Immature natural killer cell (primary cell): ENCODE measurements around the gene MTCH1. TPM values are rescaled to one million over a fixed set of nuclear protein-coding genes. Genes with fewer than 3 reads are reported as not detected.
A peak's percentile ranks its signal among the peaks of the same experiment; 100 is the strongest.

Source experiments
- DNase-seq, 3 donors: peaks; one replicate each; pipeline ENCODE4 v3.0.0; 2022; ENCODE audit warnings: mixed read lengths in 1 of 3
- H3K27ac Mint-ChIP-seq, 6 donors: one replicate each; pipeline ENCODE4 v1.8.0; 2020; ENCODE audit warnings: mixed read lengths in 6 of 6, mild to moderate bottlenecking in 5 of 6, inconsistent platforms in 4 of 6, moderate library complexity in 3 of 6
- H3K27me3 Mint-ChIP-seq, 3 donors: one replicate each; pipeline ENCODE4 v1.8.0; 2020 to 2021; ENCODE audit warnings: low read depth in 3 of 3, mild to moderate bottlenecking in 3 of 3, mixed read lengths in 3 of 3, moderate library complexity in 3 of 3, inconsistent platforms in 1 of 3
- H3K36me3 Mint-ChIP-seq, 3 donors: one replicate each; pipeline ENCODE4 v1.8.0; 2020; ENCODE audit warnings: mixed read lengths in 3 of 3, inconsistent platforms in 2 of 3, mild to moderate bottlenecking in 2 of 3
- H3K4me1 Mint-ChIP-seq, 2 donors: one replicate each; pipeline ENCODE4 v1.8.0; 2020; ENCODE audit warnings: inconsistent platforms in 2 of 2, mild to moderate bottlenecking in 2 of 2, mixed read lengths in 2 of 2, moderate library complexity in 1 of 2
- H3K4me3 Mint-ChIP-seq, 5 donors: one replicate each; pipeline ENCODE4 v1.8.0; 2020; ENCODE audit warnings: mild to moderate bottlenecking in 5 of 5, mixed read lengths in 5 of 5, inconsistent platforms in 3 of 5, moderate library complexity in 3 of 5
- H3K9me3 Mint-ChIP-seq, 6 donors: one replicate each; pipeline ENCODE4 v1.8.0; 2020; ENCODE audit warnings: mild to moderate bottlenecking in 6 of 6, mixed read lengths in 6 of 6, inconsistent platforms in 4 of 6, moderate library complexity in 3 of 6
- polyA plus RNA-seq, 3 donors: library from polyadenylated mRNA; unstranded; fragments of 300-500 nt; fragmentation: Illumina TruSeq; gene quantifications; one replicate each; pipeline ENCODE4 v1.2.3, GENCODE V29; 2021

The MTCH1 gene
- polyA plus RNA-seq, 3 donors from 2014 or later, result 86.0 to 116 (median 94.7) TPM

DNA sequence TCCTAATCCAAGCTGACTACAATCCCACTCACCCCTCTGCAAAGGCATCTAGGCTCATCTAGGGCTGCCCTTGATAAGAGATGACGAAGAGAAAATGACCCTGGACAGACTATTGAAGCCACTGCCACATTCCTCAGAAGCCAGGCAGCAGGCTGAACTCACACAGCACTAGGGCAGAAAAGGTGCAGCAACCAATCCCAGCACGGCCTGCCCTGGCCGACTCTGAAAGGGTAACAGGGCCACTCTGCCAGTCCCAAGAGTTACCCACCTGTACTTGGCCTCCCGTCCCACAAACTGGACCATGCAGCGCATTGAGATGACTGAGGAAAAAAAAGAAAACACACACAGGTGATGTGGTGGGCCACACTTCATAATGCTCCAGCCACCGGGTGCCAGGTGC lies 9.1 kb downstream of the MTCH1 start:
- H3K27ac Mint-ChIP-seq, result no peak overlapping the region
- peaks cover 0 to 2% (median 0%) of the 10 kb centered on the region in 6 donors for H3K9me3 Mint-ChIP-seq
- H3K4me3 Mint-ChIP-seq, result no peak overlapping the region
- peaks cover 0 to 3% (median 1%) of the 10 kb centered on the region in 3 donors for H3K27me3 Mint-ChIP-seq
- peaks cover 15 to 45% (median 17%) of the 10 kb centered on the region in 3 donors for H3K36me3 Mint-ChIP-seq
- no peak for DNase-seq
- H3K4me1 Mint-ChIP-seq, result peaks cover 20 to 29% of the 10 kb centered on the region in 2 donors

DNA sequence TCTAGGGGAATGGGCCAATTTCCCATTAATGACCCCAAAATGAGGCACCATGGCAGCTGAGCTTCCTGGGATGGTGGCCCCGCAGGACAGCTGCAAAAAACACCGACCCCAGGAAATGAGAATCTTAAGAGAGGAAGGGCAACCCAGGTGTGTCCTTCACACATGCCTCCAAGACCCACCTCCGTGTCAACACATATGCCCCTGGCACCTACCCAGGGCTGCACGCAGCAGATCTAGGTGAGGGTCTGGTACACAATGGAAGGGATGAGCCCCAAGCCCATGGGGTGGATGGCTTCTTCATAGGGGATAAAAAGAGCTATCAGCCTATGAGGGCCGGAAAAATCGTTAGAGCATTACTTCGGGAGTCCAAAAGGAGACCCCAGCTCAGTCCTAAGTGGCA lies 9.5 kb downstream of the MTCH1 start:
- Mint-ChIP-seq H3K36me3 (peaks cover 17 to 49% (median 20%) of the 10 kb centered on the region in 3 donors), H3K4me1 (peaks cover 16 to 24% of the 10 kb centered on the region in 2 donors), H3K27ac (no peak overlapping the region), H3K4me3 (no peak overlapping the region), H3K27me3 (peaks cover 0 to 3% (median 0%) of the 10 kb centered on the region in 3 donors), H3K9me3 (peaks cover 0 to 2% (median 0%) of the 10 kb centered on the region in 6 donors)
- DNase-seq, result no peak

DNA sequence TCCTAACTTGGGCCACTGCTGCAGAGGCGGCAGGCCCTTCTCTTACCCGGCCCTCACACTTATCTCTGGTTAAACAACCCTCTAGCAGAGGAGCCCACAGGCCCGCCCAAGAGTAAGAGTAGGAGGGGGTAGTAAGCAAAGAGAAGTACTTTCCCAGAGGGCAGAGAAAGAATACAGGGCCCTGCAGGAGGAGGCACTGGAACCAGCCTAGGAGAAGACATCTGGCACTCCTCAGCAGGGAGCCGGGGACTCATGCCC lies 10.1 kb downstream of the MTCH1 start:
- H3K9me3 Mint-ChIP-seq, result peaks cover 0 to 2% (median 0%) of the 10 kb centered on the region in 6 donors
- H3K27ac Mint-ChIP-seq, result no peak overlapping the region
- no peak for DNase-seq
- peaks cover 17 to 49% (median 21%) of the 10 kb centered on the region in 3 donors for H3K36me3 Mint-ChIP-seq
- H3K4me3 Mint-ChIP-seq, result no peak overlapping the region
- peaks cover 0 to 3% (median 0%) of the 10 kb centered on the region in 3 donors for H3K27me3 Mint-ChIP-seq
- peaks cover 13 to 22% of the 10 kb centered on the region in 2 donors for H3K4me1 Mint-ChIP-seq

DNA sequence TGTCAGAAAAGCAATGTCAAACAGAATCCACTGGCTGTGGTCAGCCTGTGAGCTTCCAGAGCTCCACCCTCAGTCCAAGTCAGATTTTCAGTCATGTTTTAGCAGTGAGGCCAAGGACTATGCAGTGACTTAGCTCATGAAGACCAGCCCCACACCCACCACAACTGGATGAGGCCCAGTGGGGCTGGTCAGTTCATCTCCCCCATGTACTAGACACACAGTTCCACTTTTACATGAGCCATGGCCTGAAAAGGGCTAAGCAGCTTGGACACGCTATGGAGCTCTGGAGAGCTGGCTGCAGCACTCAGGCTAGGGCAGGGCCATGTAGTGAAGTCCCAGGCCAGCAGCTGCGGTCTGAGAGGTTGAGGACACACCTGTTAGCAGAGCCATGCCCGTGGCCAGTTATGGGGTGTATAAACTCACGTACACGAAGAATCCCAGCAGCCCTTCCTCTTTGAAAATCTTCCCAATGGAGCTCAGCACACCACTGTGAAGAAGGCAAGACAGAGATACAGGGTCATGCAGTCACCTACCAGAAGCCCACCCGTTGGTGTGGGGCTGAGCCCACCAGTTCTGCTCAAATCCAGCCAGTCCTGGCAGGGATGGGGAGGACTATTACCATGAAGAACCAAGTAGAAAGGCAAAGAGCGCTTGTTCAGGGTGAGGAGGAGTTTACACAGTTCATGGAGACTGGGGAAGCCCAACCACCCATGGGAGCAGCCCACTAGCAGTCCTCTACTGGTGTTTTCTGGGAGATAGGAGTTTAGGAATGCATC lies 10.6 kb downstream of the MTCH1 start:
- no peak for DNase-seq
- H3K27me3 Mint-ChIP-seq, result peaks cover 0 to 3% (median 0%) of the 10 kb centered on the region in 3 donors
- H3K36me3 Mint-ChIP-seq, result peaks cover 17 to 49% (median 21%) of the 10 kb centered on the region in 3 donors
- H3K27ac Mint-ChIP-seq, result no peak overlapping the region
- no peak overlapping the region for H3K4me3 Mint-ChIP-seq
- H3K9me3 Mint-ChIP-seq, result no peaks in the 10 kb centered on the region
- peaks cover 10 to 16% of the 10 kb centered on the region in 2 donors for H3K4me1 Mint-ChIP-seq

DNA sequence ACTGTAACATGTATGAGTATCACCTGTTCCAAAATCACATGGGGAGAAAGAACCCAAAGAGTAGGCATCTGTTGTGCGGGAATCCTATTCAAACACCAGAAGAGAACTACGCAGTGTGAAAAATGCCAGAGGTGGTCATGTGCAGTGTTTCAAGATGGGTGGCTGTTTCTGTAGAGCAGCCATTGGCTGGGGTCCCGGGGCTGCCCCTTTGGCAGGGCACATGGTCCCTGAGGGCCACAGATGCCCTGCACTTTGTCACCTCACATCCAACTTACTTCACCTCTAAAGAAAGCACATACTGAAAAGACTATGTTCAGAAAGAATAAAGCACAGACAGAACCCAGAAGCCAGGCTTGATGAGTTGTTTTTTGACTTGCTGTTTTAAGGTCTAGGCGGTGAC lies 12.3 kb downstream of the MTCH1 start:
- H3K4me1 Mint-ChIP-seq, result no peaks in the 10 kb centered on the region
- peak overlapping the region in 1 of 5 donors; percentile 4 for H3K4me3 Mint-ChIP-seq
- H3K36me3 Mint-ChIP-seq, result peaks cover 20 to 59% (median 24%) of the 10 kb centered on the region in 3 donors
- no peak overlapping the region for H3K27ac Mint-ChIP-seq
- DNase-seq, result no peak
- no peaks in the 10 kb centered on the region for H3K9me3 Mint-ChIP-seq
- H3K27me3 Mint-ChIP-seq, result peaks cover 0 to 6% (median 0%) of the 10 kb centered on the region in 3 donors

DNA sequence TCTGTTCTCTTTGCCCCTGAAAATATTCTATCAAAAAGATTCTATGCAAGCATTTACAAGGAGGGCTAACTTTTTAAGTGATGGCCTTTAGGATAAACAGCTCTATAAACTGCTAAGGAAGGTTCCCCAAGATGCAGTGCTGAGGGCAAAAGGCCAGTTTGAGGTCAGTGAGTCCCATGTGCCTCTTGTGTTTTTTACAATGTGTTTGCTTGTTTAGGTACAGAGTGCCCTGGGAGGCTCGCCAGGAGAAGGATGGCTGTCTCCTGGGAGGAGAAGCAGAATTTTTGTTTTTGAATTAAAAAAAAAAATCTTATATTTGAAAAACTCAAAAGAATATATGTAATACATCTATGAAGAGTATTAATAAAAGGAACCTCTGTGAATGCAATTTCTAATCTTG lies 12.8 kb downstream of the MTCH1 start:
- H3K4me3 Mint-ChIP-seq, result no peak overlapping the region
- no peak for DNase-seq
- no peaks in the 10 kb centered on the region for H3K9me3 Mint-ChIP-seq
- H3K4me1 Mint-ChIP-seq, result no peaks in the 10 kb centered on the region
- H3K36me3 Mint-ChIP-seq, result peaks cover 20 to 60% (median 24%) of the 10 kb centered on the region in 3 donors
- peaks cover 0 to 6% (median 0%) of the 10 kb centered on the region in 3 donors for H3K27me3 Mint-ChIP-seq
- no peak overlapping the region for H3K27ac Mint-ChIP-seq

DNA sequence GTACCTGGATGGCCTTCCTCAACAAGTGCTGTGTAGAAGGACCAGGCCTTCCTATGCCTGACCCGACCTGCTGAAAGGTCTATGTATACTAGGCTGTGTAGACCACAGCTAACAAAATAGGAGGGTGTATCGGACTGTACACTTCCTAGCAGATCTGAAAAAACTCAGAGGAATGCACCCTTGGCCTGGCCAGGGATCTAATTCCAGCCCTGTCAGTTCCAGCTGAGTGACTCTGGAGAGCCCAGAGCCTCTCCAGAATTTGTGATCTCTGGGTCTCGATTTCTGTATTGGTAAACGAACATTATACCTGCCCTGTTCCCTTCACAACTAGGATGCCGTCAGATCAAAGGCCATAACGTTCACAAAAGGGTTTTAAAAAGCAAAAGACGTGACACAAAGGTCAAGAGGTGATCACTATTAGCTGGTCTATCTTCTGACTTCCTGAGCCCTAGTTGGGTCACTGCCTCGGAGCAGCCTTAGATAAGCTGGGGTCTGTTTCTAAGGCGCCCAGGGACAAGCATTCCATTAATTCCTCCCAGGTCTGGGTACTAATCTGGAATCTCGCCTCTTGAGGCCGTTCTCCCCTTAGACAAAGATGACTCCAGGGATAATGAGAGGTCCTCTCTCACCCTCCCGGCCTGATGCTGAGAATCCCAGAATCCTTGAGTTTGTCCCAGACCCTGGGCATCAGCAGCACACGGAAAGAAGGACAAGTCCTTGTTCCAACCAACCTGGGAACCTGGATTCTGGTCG lies 13.9 kb downstream of the MTCH1 start:
- no peak for DNase-seq
- peak overlapping the region in 1 of 6 donors; percentile 74 for H3K27ac Mint-ChIP-seq

DNA sequence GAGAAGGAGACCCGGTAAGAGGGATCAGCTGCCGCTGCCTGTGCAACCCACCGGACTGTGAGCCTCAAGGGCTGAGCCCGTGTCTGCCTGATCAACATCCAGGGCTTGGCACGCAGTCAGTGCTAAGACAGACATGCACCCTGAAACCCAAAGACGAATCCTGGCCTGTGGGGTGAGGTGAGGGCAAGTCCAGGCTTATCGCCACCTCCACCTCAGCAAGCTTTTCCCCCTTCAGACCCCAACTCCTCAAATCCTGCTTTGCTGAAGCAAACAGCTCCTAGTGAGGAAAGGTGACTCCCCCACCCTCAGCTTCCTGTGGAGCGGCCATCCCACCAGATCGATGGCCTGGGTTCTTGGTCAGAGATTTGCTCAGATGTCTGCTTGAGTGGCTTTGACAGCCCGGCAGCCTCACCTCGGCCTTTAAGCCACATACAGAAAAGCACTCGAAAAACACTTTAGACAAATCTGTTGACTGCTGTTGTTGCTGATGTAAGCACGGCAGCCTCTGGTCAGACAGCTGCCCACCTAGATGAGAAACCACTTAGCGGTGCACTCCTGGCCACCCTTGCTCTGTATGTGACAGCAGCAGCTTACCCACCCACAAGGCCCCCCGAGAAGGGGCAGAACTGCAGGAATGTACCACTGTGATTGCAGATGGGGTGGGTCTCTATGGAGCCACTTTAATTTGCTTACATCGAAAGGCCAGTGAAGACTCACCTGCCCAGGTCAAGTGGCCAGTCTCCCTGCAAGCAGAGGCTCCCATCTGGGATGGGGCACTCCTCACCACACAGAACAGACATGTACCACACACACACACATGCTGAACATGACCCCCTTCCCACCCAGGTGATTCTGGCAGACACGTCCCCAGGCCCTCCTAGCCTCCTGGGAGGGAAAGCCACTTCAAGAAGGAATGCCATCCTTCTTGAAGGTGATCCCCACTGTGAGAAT lies 14.8 kb downstream of the MTCH1 start:
- Mint-ChIP-seq H3K36me3 (peaks cover 15 to 64% (median 24%) of the 10 kb centered on the region in 3 donors), H3K27me3 (peaks cover 0 to 5% (median 2%) of the 10 kb centered on the region in 3 donors), H3K27ac (no peak overlapping the region), H3K9me3 (no peaks in the 10 kb centered on the region), H3K4me3 (no peak overlapping the region), H3K4me1 (no peaks in the 10 kb centered on the region)
- DNase-seq, result no peak

More for the DNA sequence above, 13.9 kb downstream of the MTCH1 start:
- no peaks in the 10 kb centered on the region for H3K9me3 Mint-ChIP-seq
- no peaks in the 10 kb centered on the region for H3K4me1 Mint-ChIP-seq
- peaks cover 15 to 64% (median 24%) of the 10 kb centered on the region in 3 donors for H3K36me3 Mint-ChIP-seq
- peaks cover 0 to 7% (median 0%) of the 10 kb centered on the region in 3 donors for H3K27me3 Mint-ChIP-seq
- no peak overlapping the region for H3K4me3 Mint-ChIP-seq

DNA sequence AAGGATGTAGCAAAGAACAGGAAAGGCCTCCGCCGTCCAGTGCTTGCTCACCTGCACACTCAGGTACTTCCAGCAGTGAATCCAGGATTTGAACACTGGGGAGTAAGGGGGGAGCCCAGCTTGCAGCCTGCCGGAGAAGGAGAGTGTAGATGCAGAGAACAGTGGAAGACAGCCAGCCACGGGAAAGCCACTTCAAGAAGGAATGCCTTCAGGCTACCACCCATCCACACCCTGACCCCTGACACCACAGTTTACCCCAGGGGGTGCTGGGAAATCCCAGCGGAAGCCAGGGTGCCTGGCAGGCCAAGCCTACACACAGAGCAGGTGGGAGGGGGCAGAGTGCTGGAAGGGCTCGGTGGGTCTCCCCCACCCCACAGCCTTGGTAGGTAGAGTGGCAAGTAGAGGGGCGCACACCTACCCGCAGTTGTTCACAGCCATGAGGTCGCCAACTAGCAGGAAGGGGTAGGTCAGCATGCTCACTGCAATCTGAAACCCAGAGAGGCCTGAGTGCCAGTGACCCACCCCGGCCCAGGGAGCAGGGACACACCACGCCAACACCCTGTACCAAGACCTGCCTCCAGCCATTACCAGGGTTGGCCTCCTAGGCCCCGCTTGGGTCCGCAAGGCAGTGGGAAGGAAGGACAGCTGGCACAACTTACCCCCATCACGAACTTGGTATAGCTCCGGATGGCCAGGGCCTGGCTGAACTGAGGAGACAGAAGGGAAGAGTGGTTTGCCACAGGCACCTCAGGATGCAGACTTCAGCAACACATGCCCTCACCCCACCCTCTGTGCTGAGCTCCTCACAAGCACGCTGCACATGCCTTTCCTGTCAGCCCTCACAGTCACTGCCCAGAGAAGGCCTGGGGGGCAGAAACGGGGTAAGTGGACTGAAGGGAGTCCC lies 15.8 kb downstream of the MTCH1 start:
- Mint-ChIP-seq H3K4me1 (no peaks in the 10 kb centered on the region), H3K36me3 (peaks cover 11 to 57% (median 19%) of the 10 kb centered on the region in 3 donors), H3K27ac (peak overlapping the region in 2 of 6 donors; percentile 46 to 48), H3K27me3 (peaks cover 0 to 5% (median 2%) of the 10 kb centered on the region in 3 donors), H3K4me3 (no peak overlapping the region), H3K9me3 (no peaks in the 10 kb centered on the region)
- DNase-seq, result no peak

DNA sequence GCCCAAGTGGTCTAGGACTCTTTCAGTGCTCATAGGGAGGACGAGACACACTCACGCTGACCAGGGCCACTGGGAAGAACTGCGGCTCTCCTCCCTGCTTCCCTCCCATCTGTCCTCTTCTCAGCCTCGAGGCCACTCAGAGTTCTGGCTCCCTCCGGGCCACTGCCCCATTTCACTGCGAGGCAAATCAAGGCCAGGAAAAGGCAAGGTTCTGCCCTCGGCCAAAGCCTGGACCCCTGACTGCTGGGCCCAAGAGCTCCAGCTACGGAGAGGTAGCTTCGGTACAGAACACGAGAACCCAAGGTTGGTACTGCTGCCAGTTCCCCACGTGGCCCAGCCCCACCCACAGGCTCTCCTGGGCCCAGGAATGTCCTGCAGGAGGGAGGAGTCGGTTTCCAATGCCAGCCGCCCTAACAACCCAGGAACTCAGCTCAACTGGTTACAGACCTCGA lies 16.7 kb downstream of the MTCH1 start:
- peaks cover 11 to 49% (median 19%) of the 10 kb centered on the region in 3 donors for H3K36me3 Mint-ChIP-seq
- H3K27ac Mint-ChIP-seq, result no peak overlapping the region
- no peak overlapping the region for H3K4me3 Mint-ChIP-seq
- peaks cover 0 to 4% of the 10 kb centered on the region in 2 donors for H3K4me1 Mint-ChIP-seq
- H3K27me3 Mint-ChIP-seq, result peaks cover 0 to 5% (median 2%) of the 10 kb centered on the region in 3 donors
- no peak for DNase-seq
- no peaks in the 10 kb centered on the region for H3K9me3 Mint-ChIP-seq

DNA sequence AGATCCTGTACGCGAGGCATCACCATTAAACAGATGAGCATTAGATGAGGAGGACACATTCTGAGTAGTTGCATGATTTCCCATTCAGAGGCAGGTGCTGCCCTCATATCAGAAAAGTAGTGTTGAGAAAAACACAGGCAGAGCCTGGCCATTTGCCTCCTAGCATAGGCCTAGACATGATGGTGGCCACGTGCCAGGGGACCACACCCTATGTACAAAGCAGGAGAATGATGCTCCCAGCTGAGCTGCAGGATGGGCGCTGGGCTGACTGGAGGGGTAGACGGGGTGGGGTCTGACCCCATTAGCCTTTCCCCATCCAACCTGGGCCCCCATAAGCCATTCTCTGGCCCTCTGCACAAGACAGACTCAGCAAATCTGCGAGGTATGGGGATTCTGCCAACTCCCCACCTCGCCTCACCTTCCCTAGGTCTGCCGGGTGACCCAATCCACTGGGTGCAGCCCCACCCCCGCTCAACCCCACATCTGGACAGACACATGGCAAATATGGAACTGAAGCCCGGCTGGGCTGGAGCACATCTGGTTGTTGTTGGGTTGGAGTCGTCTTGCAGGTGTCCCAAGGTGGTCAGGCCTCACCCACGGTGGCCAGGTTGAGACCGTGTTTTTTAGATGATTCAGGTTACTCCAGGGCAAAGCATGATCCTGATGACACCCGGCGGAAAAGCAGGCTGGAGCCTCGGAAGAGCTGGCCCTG lies 17.6 kb downstream of the MTCH1 start:
- H3K9me3 Mint-ChIP-seq, result no peaks in the 10 kb centered on the region
- peaks cover 5 to 11% of the 10 kb centered on the region in 2 donors for H3K4me1 Mint-ChIP-seq
- no peak overlapping the region for H3K4me3 Mint-ChIP-seq
- peak overlapping the region in 1 of 6 donors; percentile 12 for H3K27ac Mint-ChIP-seq
- no peak for DNase-seq
- H3K27me3 Mint-ChIP-seq, result peaks cover 0 to 5% (median 2%) of the 10 kb centered on the region in 3 donors
- H3K36me3 Mint-ChIP-seq, result peaks cover 7 to 49% (median 12%) of the 10 kb centered on the region in 3 donors

DNA sequence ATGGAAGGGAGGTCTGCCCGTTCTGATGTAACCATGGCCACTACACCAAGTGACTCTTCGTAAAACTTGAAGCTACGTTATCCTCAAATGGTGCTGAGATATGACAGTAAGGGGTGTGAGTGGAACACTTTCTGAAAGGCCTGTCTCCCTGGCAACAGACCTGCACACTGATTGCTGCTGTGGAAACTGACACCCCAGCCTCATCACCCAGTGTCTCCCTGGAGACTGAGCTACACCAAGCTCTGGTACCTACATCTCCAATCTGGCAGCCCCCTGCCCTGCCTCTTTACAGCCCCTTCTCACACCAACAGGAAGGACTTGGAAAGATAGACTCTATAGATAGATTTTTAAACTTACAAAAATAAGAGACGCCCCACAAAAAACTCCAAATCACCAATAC lies 18.2 kb downstream of the MTCH1 start:
- no peak overlapping the region for H3K27ac Mint-ChIP-seq
- H3K4me1 Mint-ChIP-seq, result peaks cover 12 to 17% of the 10 kb centered on the region in 2 donors
- peaks cover 0 to 6% (median 2%) of the 10 kb centered on the region in 3 donors for H3K27me3 Mint-ChIP-seq
- DNase-seq, result no peak
- H3K36me3 Mint-ChIP-seq, result peaks cover 6 to 44% (median 12%) of the 10 kb centered on the region in 3 donors
- no peak overlapping the region for H3K4me3 Mint-ChIP-seq
- H3K9me3 Mint-ChIP-seq, result no peaks in the 10 kb centered on the region
